GM19328 (cell line): Measurements from ENCODE around the gene GPR15LG.
A peak's percentile ranks its signal among the peaks of the same experiment; 100 is the strongest.

Experiments
- ATAC-seq: cut with Tn5 transposase; IDR thresholded peaks from one replicate; pipeline ENCODE4 v1.9.1; 2021; ENCODE audit warnings: mild to moderate bottlenecking, moderate library complexity; ENCODE audit not compliant: unreplicated experiment

Gene GPR15LG

GRCh38 chr10:84191106-84191505 is 17.5 kb downstream of the GPR15LG start:
- no peak for ATAC-seq

- no peak for ATAC-seq
These were observed 19.7 kb downstream of the GPR15LG start for GRCh38 chr10:84193327-84193726.

- ATAC-seq, result no peak
These were observed 20.3 kb downstream of the GPR15LG start for GRCh38 chr10:84193846-84194423.

GRCh38 chr10:84194424-84195043 is 20.9 kb downstream of the GPR15LG start, which contains the start of gene CDHR1:
Gene CDHR1 (plus strand): TSS chr10:84194537. CDS start chr10:84194761, 224 bp downstream.
- ATAC-seq, result peak; percentile 62

GRCh38 chr10:84195044-84195830 is 21.6 kb downstream of the GPR15LG start:
- no peak for ATAC-seq

- no peak for ATAC-seq
These were observed 22.5 kb downstream of the GPR15LG start for GRCh38 chr10:84196083-84196482.

GRCh38 chr10:84196941-84197340 is 23.3 kb downstream of the GPR15LG start:
- no peak for ATAC-seq

GRCh38 chr10:84197643-84198042 is 24.0 kb downstream of the GPR15LG start:
- ATAC-seq, result no peak

- no peak for ATAC-seq
These were observed 24.8 kb downstream of the GPR15LG start for GRCh38 chr10:84198206-84198915.

GRCh38 chr10:84200537-84201243 is 27.1 kb downstream of the GPR15LG start:
- no peak for ATAC-seq

- no peak for ATAC-seq
These were observed 27.6 kb downstream of the GPR15LG start for GRCh38 chr10:84201244-84201606.

GRCh38 chr10:84201682-84202081 is 28.1 kb downstream of the GPR15LG start:
- ATAC-seq, result no peak

- no peak for ATAC-seq
These were observed 28.7 kb downstream of the GPR15LG start for GRCh38 chr10:84202349-84202748.

GRCh38 chr10:84204122-84204521 is 30.5 kb downstream of the GPR15LG start:
- no peak for ATAC-seq

GRCh38 chr10:84204610-84205009 is 31.0 kb downstream of the GPR15LG start:
- ATAC-seq, result no peak

GRCh38 chr10:84205049-84205852 is 31.6 kb downstream of the GPR15LG start:
- ATAC-seq, result peak; percentile 68

GRCh38 chr10:84205853-84206525 is 32.4 kb downstream of the GPR15LG start:
- ATAC-seq, result no peak

GRCh38 chr10:84208023-84208422 is 34.4 kb downstream of the GPR15LG start:
- ATAC-seq, result no peak

- no peak for ATAC-seq
These were observed 38.0 kb downstream of the GPR15LG start for GRCh38 chr10:84211566-84211965.
